H54 (cell line): ENCODE measurements around the gene CFAP46.

Experiments
- DNase-seq: peaks from one replicate; pipeline ENCODE4 v3.0.0; 2011; ENCODE audit warnings: low spot score, mixed read lengths; ENCODE audit not compliant: insufficient read length
- FAIRE-seq: peaks from 3 replicates; lab custom pipeline; 2011; peaks lifted over from hg19 to GRCh38; lab: Jason Lieb, UNC
- POLR2A ChIP-seq: IDR thresholded peaks from 2 replicates; pipeline ENCODE4 v1.6.1; 2011; ENCODE audit warnings: low read depth, mild to moderate bottlenecking, low read length

The CFAP46 gene

DNA sequence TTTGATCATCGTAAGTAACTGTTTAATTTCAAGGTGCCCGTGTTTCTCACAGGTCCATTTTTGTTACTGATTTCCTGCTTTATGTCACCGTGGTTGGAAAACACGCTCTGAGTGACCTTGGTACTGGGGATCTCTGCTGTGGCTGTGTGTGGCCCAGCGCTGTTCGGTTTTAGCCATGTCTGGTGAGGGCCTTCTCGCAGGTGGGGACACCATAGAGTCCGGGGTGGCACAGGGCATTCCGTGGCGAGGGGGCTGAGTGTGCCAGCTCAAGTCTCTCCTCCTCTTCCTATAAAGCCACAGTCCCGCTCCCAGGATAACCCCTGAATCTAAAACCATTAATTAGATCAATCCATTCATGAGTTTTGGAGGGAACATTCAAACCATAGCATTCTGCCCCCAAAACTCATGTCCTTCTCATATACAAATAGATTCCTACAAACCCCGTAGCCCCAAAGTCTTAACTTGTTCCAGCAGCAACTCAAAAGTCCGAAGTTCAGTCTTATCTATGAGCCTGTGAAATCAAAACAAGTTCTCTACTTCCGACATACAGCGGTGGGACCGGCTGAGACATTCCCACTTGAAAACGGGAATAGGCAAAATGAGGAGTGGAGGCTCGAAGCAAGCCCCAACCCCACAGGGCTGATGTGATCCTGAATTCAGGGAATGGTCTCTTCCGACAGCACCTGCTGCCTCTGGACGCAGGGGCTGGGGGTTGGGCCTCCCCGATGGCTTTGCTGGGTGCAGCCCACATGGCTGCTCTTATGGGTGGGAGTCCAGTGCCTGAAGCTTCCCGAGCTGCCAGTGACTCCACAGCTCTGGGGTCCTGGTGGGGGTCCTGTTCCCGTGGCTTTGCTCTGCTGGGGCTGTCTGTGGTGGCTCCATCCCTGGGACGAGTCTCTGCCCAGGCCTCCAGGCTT, 101.4 kb downstream of the CFAP46 start:
- TF ChIP-seq POLR2A: no peak
- DNase-seq (no peak), FAIRE-seq (no peak)

DNA sequence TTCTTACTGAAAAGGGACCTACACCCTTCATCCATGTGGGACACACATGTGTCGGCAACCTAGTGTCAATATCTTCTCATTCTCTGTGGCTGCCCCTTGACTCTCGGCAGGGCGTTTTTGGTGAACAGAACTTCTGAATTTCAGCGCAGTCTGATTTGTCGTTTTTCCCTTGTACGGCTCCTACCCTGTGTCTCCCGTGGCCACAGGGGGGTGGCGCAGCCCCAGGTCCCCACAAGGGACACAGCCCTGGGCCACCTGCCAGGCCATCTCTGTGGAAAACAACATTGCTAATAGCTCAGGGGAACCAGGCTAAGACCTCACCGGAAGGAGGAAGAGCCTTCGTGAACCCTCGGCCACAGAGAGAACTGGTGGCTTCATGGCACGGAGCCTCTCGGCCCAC, 103.3 kb downstream of the CFAP46 start:
- TF ChIP-seq POLR2A: no peak
- FAIRE-seq (no peak), DNase-seq (no peak)

- DNase-seq: no peak
- FAIRE-seq: no peak
- no peak for TF ChIP-seq POLR2A
Measured at GRCh38 chr10:132838346-132838970, 103.9 kb downstream of the CFAP46 start.

DNA sequence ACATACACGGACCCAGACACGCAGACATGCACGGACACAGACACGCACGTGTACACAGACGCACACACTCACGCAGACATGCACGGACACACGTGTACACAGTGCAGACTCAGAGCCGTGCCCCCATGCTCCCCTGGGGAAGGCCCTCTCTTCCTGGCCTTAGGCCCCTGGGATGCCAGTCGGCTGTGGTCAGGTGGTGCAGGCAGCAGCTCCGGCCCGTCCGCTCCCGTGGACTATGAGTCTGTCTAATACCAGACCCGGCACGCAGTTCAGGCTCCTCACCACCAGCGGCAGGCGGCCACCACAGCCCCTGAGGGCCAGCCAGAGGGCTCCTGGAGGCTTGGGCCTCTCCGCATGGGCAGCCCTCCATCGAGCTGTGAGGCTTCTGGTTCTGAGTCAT, 104.5 kb downstream of the CFAP46 start:
- TF ChIP-seq POLR2A: no peak
- DNase-seq (no peak), FAIRE-seq (no peak)

DNA sequence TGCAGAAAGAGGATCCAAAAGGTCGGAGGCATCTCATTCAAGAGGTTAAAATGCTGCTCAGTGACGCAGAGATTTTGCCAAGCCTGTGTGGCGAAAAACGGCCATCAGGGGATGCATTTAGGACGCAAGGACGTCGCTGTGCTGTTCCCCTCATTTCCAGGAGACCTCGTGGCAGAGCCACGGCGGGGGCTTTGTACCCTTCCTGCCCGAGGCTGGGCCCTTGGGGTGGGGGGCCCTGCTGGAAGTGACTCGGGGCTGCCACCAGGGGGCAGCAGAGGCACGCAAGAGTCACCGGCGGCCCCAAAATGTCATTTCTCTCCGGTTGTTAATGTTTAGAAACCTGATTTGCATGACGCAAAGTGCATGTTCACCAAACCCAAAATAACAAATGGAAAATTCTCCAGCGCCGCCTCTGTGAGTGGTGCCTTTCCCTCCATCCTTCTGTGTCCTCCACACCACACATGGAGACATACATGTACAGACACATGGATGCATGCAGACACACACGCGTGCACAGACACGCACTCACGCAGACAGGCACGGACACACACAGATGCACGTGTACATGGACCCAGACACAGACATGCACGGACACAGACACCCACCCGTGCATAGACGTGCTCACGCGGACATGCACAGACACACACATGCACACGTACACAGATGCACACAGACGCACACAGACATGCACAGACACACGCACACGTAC, 105.4 kb downstream of the CFAP46 start:
- DNase-seq (peak; percentile 56), FAIRE-seq (no peak)
- no peak for TF ChIP-seq POLR2A

GRCh38 chr10:132836248-132836831, 106.0 kb downstream of the CFAP46 start:
- DNase-seq: peak; percentile 15
- no peak for TF ChIP-seq POLR2A
- no peak for FAIRE-seq

DNA sequence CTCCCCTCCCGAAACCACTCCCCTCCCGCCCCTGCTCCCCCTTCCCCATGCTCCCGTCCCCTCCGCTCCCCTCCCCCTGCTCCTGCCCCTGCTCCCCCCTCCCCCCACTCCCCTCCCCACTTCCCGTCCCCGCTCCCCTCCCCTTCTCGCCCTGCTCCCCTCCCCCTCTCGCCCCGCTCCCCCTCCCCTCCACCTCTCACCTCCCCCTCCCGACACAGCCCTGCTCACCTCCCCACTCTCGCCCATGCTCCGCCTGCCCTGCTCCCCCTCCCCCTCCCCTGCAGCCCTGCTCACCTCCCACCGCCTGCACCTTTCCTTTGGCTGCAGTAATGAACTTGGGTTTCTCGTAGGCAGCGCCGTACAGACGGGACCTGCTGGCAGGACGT, 106.5 kb downstream of the CFAP46 start:
- TF ChIP-seq POLR2A: no peak
- FAIRE-seq (no peak), DNase-seq (no peak)

DNA sequence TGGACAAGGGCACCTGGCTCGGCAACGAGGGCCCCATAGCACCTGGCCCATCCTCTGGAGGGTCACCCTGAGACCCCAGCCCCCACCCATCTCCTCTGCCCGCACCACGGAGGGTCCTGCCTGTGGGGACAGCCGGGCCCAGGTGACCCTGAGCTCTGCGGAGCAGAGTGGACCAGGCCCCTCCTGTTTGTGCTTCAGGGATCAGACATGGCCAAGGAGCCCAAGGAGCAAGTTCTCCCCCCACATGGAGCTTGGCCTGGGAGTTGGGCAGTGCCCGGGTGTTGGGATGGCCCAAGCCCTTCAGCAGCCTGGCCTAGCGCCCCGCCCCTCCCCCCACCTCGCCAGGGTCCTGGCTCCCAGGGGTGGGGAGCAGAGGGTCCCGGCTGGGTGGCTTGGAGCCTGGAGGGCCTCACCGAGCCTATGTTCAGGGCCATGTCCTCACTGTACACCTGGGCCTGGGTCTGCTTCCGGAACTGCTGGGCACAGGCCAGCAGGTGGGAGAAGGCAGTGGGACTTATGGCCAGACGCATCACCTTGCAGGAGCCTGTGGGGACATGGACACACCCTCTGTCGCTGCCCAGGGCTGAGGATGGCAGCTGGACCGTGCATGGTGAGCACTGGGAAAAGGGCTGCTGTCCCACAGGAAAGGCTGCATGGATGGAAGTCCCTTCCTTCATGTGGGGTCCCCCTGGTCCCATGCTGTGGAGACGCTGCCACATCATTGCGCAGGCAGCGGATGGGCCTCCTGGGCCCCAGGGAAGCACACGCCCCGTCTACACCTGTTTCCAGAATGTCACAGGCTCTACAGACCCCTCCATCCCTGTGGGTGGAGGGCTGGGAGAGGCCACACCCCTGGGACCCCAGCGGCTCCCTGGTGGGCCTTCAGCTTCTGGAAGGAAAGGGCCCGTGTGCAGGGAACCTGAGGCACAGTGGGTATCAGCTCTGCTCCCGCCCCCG, 107.2 kb downstream of the CFAP46 start:
- TF ChIP-seq POLR2A: no peak
- no peak for FAIRE-seq
- no peak for DNase-seq

DNA sequence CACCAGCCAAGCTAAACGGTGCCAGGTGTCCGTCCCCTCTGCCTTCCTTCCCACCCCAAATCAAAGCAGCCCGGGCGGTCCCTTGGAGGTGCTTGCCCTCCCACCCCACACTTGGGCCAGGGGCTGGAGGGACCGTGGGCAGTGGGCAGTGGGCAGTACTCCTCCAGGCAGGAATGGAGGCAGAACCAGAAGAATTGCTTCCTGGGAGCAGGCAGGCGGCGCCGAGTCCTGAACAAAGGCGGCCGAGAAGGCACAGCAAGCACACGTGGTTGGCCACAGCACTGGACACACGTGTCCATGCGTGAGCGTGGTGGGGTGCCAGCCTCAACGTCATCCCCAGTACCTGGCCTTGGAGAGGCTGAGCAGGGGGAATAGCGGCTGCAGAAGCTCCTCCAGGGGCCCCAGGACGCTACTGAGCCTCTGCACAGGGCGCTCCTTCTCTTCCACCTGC, 108.0 kb downstream of the CFAP46 start:
- DNase-seq: no peak
- TF ChIP-seq POLR2A: no peak
- FAIRE-seq: no peak

- FAIRE-seq: no peak
- DNase-seq: no peak
- no peak for TF ChIP-seq POLR2A
Measured at GRCh38 chr10:132833421-132834111, 108.8 kb downstream of the CFAP46 start.

DNA sequence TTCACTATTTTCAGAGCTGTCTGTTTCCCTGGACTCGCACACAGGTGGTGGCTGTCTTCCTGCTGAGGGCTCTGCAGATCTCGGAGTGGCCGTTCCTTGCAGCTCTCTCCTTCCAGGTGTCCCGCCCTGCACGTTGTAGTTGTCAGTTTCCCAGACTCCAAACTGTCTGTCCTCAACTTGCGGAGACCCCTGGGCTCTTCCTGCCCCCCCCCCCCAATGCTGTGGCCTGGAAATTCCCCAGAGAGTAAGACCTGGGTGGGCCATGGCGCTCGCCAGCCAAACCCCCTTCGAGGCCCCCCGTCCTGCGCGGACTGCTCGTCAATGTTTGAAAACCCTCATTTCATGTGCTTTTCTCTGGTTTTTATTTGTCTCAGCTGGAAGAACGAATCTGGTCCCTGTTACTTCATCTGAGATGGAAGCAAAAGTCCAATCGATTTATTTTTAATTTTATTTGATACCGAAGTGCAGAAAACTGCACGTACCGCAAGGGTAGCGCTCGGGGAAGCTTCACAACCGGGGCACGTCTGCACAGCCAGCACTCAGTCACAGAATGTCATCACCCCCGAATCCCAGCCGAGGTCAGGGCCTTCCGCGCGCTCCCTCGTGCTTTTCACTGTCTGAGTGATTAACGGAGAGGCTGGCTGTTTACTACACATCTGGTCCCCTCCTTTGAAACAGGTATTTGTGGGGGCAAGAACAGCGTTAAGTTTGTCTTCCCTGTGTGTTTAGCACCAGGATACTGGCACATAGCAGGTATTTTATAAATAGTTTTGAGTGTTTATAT, 110.0 kb downstream of the CFAP46 start:
- FAIRE-seq (no peak), DNase-seq (no peak)
- no peak for TF ChIP-seq POLR2A
